Lower lobe of right lung (tissue), 2 donors: ENCODE measurements around the gene ITGAE. TPM values are rescaled to one million over a fixed set of nuclear protein-coding genes. Genes with fewer than 3 reads are reported as not detected.

Experiments used
- ATAC-seq, 2 donors: fragments of 200-7000 bp; cut with Tn5 transposase; one replicate each; pipeline ENCODE4 v1.9.1; 2020 to 2022; ENCODE audit warnings: mild to moderate bottlenecking in 2 of 2, moderate library complexity in 2 of 2
- DNase-seq: peaks from one replicate; pipeline ENCODE4 v3.0.0-alpha.2; 2020
- H3K27ac ChIP-seq: fragments of 200-600 bp; one replicate; pipeline ENCODE4 v1.8.0; 2022
- H3K27me3 ChIP-seq: fragments of 200-600 bp; one replicate; pipeline ENCODE4 v1.8.0; 2022; ENCODE audit warnings: low read depth
- H3K36me3 ChIP-seq: fragments of 200-600 bp; one replicate; pipeline ENCODE4 v1.8.0; 2022; ENCODE audit warnings: mild to moderate bottlenecking
- H3K4me1 ChIP-seq: fragments of 200-600 bp; one replicate; pipeline ENCODE4 v1.8.0; 2022
- H3K4me3 ChIP-seq: fragments of 200-600 bp; one replicate; pipeline ENCODE4 v1.8.0; 2022; ENCODE audit warnings: mild to moderate bottlenecking
- H3K9me3 ChIP-seq: fragments of 200-600 bp; one replicate; pipeline ENCODE4 v1.8.0; 2022
- CTCF ChIP-seq: fragments of 200-600 bp; IDR thresholded peaks from one replicate; pipeline ENCODE4 v1.8.0; 2022; ENCODE audit warnings: antibody characterized with exemption, mild to moderate bottlenecking
- intact Hi-C: fragments of 100-400 bp; cut with DNase I; formaldehyde crosslinking; loops from one replicate; pipeline ENCODE4 v1.11.0; 2022
- total RNA-seq: library from RNA; stranded (reverse); fragmentation: NEBNext Ultra II Directional; extraction: Animal tissue kit (Norgen Biotek cat#: 25700); gene quantifications from one replicate; pipeline ENCODE4 v1.2.1, GENCODE V29; 2021
- donor health status: DM: no; HTN: yes; CAD: no; lungs with severe emphysema.

ITGAE gene
- total RNA-seq, 1 donor from 2014 or later = 35.4 TPM

GRCh38 chr17:3815122-3815521, 14.1 kb upstream of the ITGAE start:
- Histone ChIP-seq H3K27ac (no peak overlapping the region), H3K4me3 (no peak overlapping the region), H3K4me1 (no peaks in the 10 kb centered on the region), H3K36me3 (peaks cover 100% of the 10 kb centered on the region), H3K9me3 (no peaks in the 10 kb centered on the region), H3K27me3 (no peaks in the 10 kb centered on the region)
- intact Hi-C loops = no loop called here
- ATAC-seq (no peak), DNase-seq (no peak)
- no peak for TF ChIP-seq CTCF

- DNase-seq = no peak
- Histone ChIP-seq H3K27ac (no peak overlapping the region), H3K27me3 (no peaks in the 10 kb centered on the region), H3K4me3 (no peak overlapping the region), H3K9me3 (no peaks in the 10 kb centered on the region), H3K36me3 (peaks cover 100% of the 10 kb centered on the region), H3K4me1 (no peaks in the 10 kb centered on the region)
- no peak for TF ChIP-seq CTCF
- ATAC-seq = no peak
- intact Hi-C loops = no loop called here
Observed at GRCh38 chr17:3814361-3814760, 13.4 kb upstream of the ITGAE start.

- H3K27me3 ChIP-seq = no peaks in the 10 kb centered on the region
- H3K4me3 ChIP-seq = no peak overlapping the region
- H3K27ac ChIP-seq = no peak overlapping the region
- intact Hi-C loops = no loop called here
- TF ChIP-seq CTCF = no peak
- DNase-seq (no peak), ATAC-seq (no peak)
- no peaks in the 10 kb centered on the region for H3K9me3 ChIP-seq
- H3K4me1 ChIP-seq = no peaks in the 10 kb centered on the region
- peaks cover 100% of the 10 kb centered on the region for H3K36me3 ChIP-seq
Observed at GRCh38 chr17:3813171-3813570, 12.2 kb upstream of the ITGAE start.

- Histone ChIP-seq H3K27me3 (no peaks in the 10 kb centered on the region), H3K9me3 (no peaks in the 10 kb centered on the region), H3K4me3 (no peak overlapping the region), H3K4me1 (no peaks in the 10 kb centered on the region), H3K27ac (no peak overlapping the region), H3K36me3 (peaks cover 100% of the 10 kb centered on the region)
- ATAC-seq (no peak), DNase-seq (no peak)
- TF ChIP-seq CTCF = no peak
- intact Hi-C loops = no loop called here
Observed at GRCh38 chr17:3812771-3813170, 11.8 kb upstream of the ITGAE start.

- intact Hi-C loops = no loop called here
- Histone ChIP-seq H3K27ac (no peak overlapping the region), H3K4me1 (no peaks in the 10 kb centered on the region), H3K36me3 (peaks cover 100% of the 10 kb centered on the region), H3K9me3 (no peaks in the 10 kb centered on the region), H3K4me3 (no peak overlapping the region), H3K27me3 (no peaks in the 10 kb centered on the region)
- TF ChIP-seq CTCF = no peak
- ATAC-seq (no peak), DNase-seq (no peak)
Observed at GRCh38 chr17:3812284-3812683, 11.3 kb upstream of the ITGAE start.

GRCh38 chr17:3810019-3810418, 9.0 kb upstream of the ITGAE start:
- no peak overlapping the region for H3K27ac ChIP-seq
- ATAC-seq (no peak), DNase-seq (no peak)
- no peak overlapping the region for H3K4me3 ChIP-seq
- TF ChIP-seq CTCF = no peak
- H3K9me3 ChIP-seq = no peaks in the 10 kb centered on the region
- no peaks in the 10 kb centered on the region for H3K4me1 ChIP-seq
- no peaks in the 10 kb centered on the region for H3K27me3 ChIP-seq
- intact Hi-C loops = no loop called here
- H3K36me3 ChIP-seq = peaks cover 89% of the 10 kb centered on the region
